HuH-7.5 (cell line): Measurements from ENCODE around the gene RALGPS2.

ENCODE experiments used
- DNase-seq: peaks from one replicate; pipeline ENCODE4 v3.0.0; 2011; ENCODE audit warnings: low spot score

RALGPS2 gene

GRCh38 chr1:178867670-178868069 lies 142.6 kb downstream of the RALGPS2 start:
- no peak for DNase-seq

GRCh38 chr1:178868706-178869105 lies 143.7 kb downstream of the RALGPS2 start:
- DNase-seq = no peak

DNA sequence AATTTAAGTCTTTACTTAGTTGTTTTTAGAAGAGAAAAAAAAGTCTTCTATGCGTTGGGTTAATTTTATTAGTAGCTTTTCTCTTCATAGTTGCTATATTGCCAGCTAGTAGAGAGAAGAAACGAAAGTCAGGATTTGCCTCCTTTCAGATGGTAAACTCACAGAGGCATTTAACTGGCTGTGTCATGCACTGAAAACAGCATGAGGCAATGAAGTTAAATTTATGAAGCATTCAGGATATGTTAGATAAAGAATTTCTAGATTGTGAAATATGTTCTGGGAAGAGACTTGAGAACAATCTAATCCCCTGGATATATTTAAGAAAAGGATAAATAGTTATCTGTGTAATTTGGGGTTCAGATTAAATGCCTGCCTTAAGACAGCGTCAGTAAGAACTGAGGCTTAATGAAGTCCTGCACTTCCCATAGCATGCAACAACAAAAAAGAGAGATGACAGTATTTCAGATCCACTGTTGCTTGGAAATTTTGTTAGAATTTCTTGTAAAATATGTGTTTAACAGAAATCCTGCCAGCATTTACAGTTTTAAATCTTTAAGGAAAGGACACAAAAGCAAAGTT lies 144.2 kb downstream of the RALGPS2 start:
- no peak for DNase-seq

DNA sequence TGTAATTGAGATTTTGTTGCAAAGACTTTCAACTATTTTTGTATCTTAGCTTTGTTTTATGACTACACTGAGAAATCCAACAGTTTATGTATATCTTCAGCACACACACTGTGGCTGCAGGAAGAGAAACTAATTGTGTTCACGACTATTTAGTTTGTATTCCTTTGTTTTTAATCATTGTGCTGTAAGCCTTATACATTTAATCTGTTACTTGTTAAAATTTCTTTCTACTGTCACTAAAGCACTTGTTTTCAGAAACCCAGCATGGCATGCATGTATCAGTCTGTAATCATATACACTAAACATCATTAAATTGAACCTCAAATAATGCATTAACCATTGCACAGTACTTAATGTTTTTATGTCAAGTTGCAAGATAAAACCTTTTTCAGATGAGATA lies 145.2 kb downstream of the RALGPS2 start:
- no peak for DNase-seq

GRCh38 chr1:178870944-178871343 lies 145.9 kb downstream of the RALGPS2 start, which contains the start of gene ANGPTL1:
TSS of gene ANGPTL1 (minus strand) at chr1:178871077. CDS start at chr1:178865776, 5,301 bp downstream.
- no peak for DNase-seq

DNA sequence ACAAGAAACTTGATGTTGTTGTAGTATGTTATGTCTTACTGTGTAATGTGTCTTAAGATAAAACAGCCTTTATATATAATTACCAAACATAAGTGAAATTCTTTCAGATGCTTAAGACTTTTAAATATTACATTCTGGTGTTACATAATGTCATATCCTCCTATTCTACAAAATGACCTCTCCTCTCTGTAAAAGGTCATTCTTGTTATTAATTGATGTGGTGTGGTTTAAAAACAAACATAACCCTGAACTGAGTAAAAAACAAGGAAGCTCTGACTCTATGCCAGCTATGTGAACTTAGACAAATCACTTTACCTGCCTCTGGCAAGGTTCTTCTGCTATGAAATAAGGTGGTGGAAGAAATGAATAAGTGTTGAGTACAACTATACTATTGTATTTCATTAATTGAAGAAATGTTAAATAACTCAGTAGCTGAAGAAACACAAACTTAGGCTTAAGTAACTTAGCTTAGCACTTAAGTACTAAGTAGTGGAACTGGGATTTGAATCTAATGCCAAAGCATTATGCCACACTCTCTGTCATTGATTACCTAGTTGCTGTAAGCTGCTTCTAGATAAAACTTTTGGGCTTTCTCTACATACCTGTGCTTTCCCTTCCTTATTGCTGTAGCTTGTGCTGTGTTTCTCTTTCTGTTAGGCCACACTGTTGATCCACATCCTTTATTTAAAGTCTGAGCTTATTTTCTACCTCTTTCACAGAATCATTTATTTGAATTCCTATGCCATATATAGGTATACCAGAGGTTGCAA lies 146.7 kb downstream of the RALGPS2 start:
- no peak for DNase-seq

DNA sequence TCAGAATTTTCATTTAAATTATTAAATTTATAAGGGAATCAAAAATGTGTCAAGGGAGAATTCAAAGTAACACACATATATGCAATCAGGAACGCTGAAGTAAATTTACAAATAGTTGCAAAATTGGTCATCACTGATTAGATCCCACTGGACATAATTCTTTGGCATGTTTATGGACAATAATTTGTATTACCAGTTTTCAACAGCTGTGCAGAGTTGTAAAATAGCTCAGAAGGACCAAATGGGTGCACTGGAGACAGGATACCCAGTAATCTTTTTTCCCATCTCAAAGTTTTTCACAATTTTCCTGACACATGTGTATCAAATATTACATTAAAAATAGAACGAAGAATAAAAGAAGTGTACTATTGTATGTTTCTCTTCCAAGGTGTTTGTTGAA lies 149.9 kb downstream of the RALGPS2 start:
- no peak for DNase-seq

DNA sequence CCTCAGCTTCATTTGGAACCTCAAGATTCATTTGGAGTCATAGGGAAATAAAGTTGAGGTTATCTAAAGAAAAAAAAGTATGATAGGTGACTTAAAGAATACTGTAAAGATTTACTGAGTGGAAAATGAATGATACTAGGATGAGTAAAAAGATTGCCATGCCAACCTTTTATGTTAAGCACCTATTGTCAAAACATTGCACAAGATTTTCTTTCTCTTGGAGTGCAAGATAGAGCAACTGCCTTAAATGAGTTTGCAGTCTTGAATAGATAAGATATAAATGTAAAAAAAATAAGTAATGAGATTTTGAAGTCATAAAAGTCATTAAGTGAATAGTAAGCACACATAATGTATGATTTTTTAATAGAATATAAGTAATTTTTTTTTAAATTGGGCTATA lies 150.9 kb downstream of the RALGPS2 start:
- DNase-seq = no peak

DNA sequence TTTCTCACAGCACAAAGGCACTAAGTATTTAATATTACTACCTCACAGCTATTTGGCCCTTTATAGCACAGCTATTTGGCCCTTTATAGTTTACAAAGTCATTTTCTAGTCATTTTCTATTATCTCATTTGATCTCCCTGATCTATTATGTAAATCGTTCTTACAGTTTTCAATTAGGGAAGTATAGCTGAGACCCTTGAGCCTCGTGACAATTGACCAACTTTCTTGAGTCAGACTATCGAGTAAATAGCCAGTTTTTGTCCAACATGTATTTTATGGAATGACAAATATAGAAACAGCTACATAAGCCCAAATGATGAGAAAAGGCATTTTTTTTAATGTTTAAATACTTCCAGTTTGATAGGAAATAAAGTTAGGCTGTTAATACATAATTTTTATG lies 152.9 kb downstream of the RALGPS2 start:
- DNase-seq = no peak

- DNase-seq = no peak
Measured at GRCh38 chr1:178881950-178882349, 156.9 kb downstream of the RALGPS2 start.

DNA sequence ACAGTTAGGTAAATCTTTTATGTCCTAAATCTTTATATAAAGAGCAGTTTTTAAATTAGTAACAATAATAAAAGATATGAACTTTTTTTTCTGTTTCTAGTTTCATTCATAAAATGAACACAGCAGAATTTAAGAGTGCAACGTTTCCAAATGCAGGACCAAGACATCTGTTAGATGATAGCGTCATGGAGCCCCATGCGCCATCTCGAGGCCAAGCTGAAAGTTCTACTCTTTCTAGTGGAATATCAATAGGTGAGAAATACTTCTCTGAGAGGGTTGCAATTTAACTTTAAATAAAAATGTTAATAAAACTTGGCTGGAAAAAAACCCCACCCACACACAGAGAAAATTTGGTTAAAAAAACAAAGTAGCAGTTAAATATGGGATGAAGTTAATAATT lies 160.8 kb downstream of the RALGPS2 start:
- DNase-seq = no peak

DNA sequence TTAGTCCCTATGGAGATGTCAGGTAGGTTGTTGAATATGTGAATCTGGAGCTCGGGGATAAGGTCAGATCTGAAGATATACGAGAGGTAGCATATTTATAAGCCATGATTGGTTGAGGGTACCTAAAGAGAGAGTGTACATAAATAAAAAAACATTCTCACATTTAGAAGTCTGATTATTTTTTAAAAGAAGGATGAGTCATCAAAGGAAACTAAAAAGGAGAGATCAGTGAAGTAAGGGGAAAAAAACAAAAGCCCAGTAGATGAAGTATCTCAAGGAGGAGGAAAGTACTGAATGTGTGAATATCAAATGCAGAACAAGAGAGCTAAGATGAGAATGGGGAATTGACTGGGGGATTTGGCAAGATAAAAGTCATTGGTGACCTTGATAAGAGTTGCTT lies 161.5 kb downstream of the RALGPS2 start:
- DNase-seq = no peak

GRCh38 chr1:178895928-178896327 lies 170.9 kb downstream of the RALGPS2 start:
- DNase-seq = no peak

GRCh38 chr1:178898401-178898800 lies 173.4 kb downstream of the RALGPS2 start:
- no peak for DNase-seq

- DNase-seq = no peak
Measured at GRCh38 chr1:178899402-178899801, 174.4 kb downstream of the RALGPS2 start.

DNA sequence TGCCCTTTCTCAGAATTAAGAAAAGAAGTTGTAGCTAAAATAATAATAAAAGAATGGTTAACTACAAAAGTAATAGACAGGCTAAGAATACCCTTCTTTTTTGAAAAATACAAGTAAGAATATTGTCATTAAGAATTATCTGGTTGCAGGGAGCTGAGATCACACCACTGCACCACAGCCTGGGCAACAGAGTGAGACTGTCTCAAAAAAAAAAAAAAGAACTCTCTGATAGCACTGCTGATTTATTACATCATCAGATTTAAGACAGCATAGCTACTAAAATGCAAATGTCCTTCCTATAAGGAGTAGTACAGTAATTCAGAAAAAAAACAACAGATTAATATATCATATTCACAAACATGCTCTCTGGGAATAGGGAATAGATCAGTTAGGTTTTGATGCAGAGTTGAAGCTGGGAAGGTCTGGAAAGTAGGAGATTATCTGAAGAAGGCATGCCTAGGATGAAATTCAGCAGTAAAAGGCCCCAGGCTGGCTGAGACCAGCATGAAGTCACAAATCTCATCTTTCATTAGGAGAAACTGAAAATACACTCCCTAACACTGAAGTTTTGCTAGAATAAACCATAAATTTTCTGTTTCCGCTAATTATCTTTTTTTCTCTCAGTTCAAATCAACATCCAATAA lies 176.6 kb downstream of the RALGPS2 start:
- no peak for DNase-seq

DNA sequence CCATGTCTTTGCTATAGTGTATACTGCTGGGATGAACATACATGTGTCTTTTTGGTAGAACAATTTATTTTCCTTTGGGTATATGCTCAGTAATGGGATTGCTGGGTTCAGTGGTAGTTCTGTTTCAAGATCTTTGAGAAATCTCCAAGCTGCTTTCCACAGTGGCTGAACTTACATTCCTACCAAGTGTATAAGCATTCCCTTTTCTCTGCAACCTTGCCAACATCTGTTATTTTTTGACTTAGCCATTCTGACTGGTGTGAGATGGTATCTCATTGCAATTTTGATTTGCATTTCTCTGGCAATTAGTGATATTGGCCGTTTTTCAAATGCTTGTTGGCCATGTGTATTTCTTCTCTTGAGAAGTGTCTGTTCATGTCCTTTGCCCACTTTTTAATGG lies 183.3 kb downstream of the RALGPS2 start:
- DNase-seq = no peak

GRCh38 chr1:178910023-178910422 lies 185.0 kb downstream of the RALGPS2 start:
- no peak for DNase-seq

DNA sequence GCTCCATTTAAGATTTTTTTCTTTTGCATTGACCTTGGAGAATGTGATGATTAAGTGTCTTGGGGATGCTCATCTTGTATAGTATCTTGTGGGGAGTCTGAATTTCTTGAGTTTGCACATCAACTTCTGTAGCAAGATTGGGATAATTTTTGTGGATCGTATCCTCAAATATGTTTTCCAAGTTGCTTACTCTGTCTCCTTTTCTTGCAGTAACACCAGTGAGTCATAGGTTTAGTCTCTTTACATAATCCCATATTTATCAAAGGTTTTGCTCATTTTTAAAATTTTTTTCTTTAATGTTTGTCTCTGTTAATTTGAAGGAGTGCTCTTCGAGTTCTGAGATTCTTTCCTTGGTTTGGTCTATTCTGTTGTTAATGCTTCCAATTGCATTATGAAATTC lies 187.6 kb downstream of the RALGPS2 start:
- DNase-seq = no peak

DNA sequence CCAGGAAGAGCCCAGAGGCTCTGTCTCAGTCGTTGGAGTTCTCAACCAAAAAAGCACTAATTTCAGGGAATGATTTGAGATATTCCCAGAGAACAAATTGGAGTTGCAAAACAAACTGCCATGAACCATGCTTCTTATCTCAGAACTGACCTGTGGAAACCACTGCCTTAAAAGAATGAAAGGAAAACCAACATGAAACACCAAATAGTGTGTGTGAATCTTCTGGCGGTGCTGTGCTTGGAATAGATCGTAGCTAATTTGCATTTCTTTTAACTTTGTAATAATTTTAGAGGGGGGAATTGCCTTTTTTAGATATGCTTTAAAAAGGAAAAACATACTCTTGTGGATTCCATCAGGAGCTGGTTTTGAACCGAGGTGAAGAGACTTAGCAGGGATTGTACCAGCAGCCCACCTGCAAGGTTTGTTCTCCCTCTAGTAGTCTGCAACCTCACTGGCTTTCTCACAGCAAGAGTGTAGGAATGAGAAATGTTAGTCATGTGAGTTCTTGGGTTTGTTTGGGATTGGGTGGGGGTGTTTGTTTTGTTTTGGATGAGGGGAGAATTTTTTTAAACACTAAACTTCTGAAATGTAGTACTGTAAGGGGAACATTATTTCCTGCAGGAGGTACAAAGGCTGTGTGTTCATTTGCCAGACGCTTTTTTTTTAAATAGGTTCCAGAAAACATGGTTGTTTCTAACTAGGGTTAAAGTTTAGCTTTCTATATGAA lies 191.6 kb downstream of the RALGPS2 start:
- DNase-seq = no peak

DNA sequence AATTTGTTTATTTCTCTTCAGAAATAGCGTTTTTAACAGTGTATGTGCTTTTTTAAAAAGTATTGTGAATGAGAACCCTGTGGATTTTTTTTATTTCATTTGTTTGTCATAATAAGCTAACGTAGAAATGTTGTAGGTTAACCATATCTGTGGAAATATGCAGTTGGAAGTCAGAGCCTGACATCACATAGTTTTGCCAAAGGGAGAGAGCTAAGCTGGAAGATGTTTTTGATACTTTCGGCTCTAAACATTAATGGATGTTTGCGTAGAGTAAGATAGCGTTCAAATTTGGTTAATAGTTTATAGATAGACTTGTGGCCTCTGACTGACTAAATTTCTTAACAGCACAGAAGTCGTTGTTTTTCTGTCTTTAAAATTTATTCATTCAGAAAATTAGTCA lies 193.3 kb downstream of the RALGPS2 start:
- DNase-seq = no peak

DNA sequence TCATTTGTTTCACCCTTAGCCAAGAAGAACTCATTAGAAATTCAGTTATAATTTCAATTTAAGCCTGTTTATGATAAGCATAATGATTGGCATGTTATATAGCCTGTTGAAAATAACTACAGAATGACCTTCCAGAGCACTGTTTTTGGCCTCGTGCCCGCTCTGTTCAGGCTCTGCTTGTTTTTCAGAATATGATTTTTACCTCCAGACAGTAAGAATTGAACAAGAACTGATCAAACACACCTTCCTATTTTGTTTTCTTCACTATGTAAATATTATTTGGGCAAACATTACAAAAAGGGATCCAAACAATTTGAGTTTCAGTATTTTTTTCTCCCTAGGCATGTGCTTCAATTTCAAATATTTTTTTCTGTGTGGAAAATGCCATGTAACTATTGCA lies 193.9 kb downstream of the RALGPS2 start:
- DNase-seq = no peak

DNA sequence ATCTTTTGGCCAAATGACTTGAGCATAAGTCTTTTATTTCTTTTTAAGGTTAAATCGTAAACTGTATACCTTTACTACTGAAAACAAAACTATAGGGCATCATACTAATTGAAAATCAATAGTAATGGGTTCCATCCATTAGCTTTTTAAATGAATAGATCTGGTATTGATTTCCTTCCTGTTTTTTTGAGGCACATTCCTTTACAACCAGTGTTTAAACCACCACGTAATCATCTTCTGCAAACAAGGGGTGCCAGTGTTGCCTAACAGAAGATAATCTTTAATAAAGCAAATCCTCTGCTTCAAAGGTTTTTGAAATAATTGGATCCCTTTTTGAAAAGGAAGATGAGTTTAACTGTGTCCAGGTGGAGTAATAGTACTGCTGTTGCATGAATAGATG lies 194.5 kb downstream of the RALGPS2 start:
- no peak for DNase-seq
